ENCODE results near the gene MRTFA.

Gene MRTFA

GRCh38 chr22:40636380-40637182 is at the start of gene MRTFA:
Gene MRTFA (minus strand): TSS chr22:40636719.
- Histone ChIP-seq H3K27me3 (ENCODE audit: control insufficient read depth, insufficient read depth, low read length) (no peaks in the 10 kb centered on the region), H3K27ac (peak within 1 kb of the TSS; percentile 79), H3K4me3 (ENCODE audit: low read depth, low read length) (peak within 1 kb of the TSS; percentile 75), H3K4me1 (peaks cover 4% of the 10 kb centered on the region), H3K36me3 (ENCODE audit: control insufficient read depth, insufficient read depth, low read length) (no peaks in the 10 kb centered on the region), H3K9me3 (ENCODE audit: control insufficient read depth, low read length) (no peaks in the 10 kb centered on the region), H3K79me2 (peaks cover 16% of the 10 kb centered on the region), H3K4me2 (ENCODE audit: low read length) (peak within 1 kb of the TSS; percentile 99), H2AFZ (peak within 1 kb of the TSS; percentile 98), H3K9ac (peak within 1 kb of the TSS; percentile 3)
- peak; percentile 8 for TF ChIP-seq CTCF (IDR thresholded peaks at IDR 0.05)

DNA sequence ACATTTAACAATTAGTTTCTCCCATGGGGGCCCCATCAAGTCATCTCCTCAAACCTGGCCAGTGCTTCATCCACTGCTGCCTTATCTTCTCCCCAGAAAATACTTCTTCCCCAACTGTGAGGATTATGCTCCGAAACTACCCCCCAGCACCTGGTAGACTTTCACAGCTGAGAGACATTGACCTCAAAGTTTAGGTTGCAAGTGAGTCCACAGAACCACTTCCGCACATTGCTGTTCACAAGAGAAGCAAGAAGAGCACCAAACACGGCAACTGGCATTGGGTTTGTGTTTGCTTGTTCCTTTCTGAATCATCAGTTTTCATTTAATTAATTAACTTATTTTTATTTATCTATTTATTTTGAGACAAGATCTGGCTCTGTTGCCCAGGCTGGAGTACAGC is 48.9 kb upstream of the MRTFA start:
- H3K4me2 ChIP-seq (ENCODE audit: low read length): no peak overlapping the region
- H2AFZ ChIP-seq: no peak overlapping the region
- H3K9me3 ChIP-seq (ENCODE audit: control insufficient read depth, low read length): no peaks in the 10 kb centered on the region
- H3K79me2 ChIP-seq: no peaks in the 10 kb centered on the region
- no peak overlapping the region for H3K27ac ChIP-seq
- no peaks in the 10 kb centered on the region for H3K27me3 ChIP-seq (ENCODE audit: control insufficient read depth, insufficient read depth, low read length)
- no peaks in the 10 kb centered on the region for H3K4me1 ChIP-seq
- H3K9ac ChIP-seq: no peak overlapping the region
- no peak overlapping the region for H3K4me3 ChIP-seq (ENCODE audit: low read depth, low read length)
- no peak for TF ChIP-seq CTCF (IDR thresholded peaks at IDR 0.05)
- H3K36me3 ChIP-seq (ENCODE audit: control insufficient read depth, insufficient read depth, low read length): no peaks in the 10 kb centered on the region

GRCh38 chr22:40684728-40685127 is 48.2 kb upstream of the MRTFA start:
- H3K9ac ChIP-seq: no peak overlapping the region
- no peaks in the 10 kb centered on the region for H3K36me3 ChIP-seq (ENCODE audit: control insufficient read depth, insufficient read depth, low read length)
- H3K4me3 ChIP-seq (ENCODE audit: low read depth, low read length): no peak overlapping the region
- no peak overlapping the region for H3K27ac ChIP-seq
- H3K4me1 ChIP-seq: no peaks in the 10 kb centered on the region
- H3K9me3 ChIP-seq (ENCODE audit: control insufficient read depth, low read length): no peaks in the 10 kb centered on the region
- no peak overlapping the region for H3K4me2 ChIP-seq (ENCODE audit: low read length)
- H2AFZ ChIP-seq: no peak overlapping the region
- TF ChIP-seq CTCF (IDR thresholded peaks at IDR 0.05): no peak
- no peaks in the 10 kb centered on the region for H3K27me3 ChIP-seq (ENCODE audit: control insufficient read depth, insufficient read depth, low read length)
- no peaks in the 10 kb centered on the region for H3K79me2 ChIP-seq

DNA sequence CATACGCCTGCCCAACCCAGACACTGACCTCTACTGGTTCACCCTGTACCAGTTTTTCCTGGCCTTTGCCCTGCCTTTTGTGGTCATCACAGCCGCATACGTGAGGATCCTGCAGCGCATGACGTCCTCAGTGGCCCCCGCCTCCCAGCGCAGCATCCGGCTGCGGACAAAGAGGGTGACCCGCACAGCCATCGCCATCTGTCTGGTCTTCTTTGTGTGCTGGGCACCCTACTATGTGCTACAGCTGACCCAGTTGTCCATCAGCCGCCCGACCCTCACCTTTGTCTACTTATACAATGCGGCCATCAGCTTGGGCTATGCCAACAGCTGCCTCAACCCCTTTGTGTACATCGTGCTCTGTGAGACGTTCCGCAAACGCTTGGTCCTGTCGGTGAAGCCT is 44.9 kb upstream of the MRTFA start:
- Histone ChIP-seq H3K27ac (no peak overlapping the region), H3K9me3 (ENCODE audit: control insufficient read depth, low read length) (no peaks in the 10 kb centered on the region), H3K9ac (no peak overlapping the region), H3K36me3 (ENCODE audit: control insufficient read depth, insufficient read depth, low read length) (no peaks in the 10 kb centered on the region), H3K4me1 (peaks cover 2% of the 10 kb centered on the region), H2AFZ (no peak overlapping the region), H3K4me2 (ENCODE audit: low read length) (no peak overlapping the region), H3K4me3 (ENCODE audit: low read depth, low read length) (no peak overlapping the region), H3K27me3 (ENCODE audit: control insufficient read depth, insufficient read depth, low read length) (no peaks in the 10 kb centered on the region), H3K79me2 (no peaks in the 10 kb centered on the region)
- TF ChIP-seq CTCF (IDR thresholded peaks at IDR 0.05): no peak

GRCh38 chr22:40680819-40681183 is 44.3 kb upstream of the MRTFA start:
- Histone ChIP-seq H3K9ac (no peak overlapping the region), H3K27me3 (ENCODE audit: control insufficient read depth, insufficient read depth, low read length) (no peaks in the 10 kb centered on the region), H2AFZ (no peak overlapping the region), H3K4me3 (ENCODE audit: low read depth, low read length) (no peak overlapping the region), H3K79me2 (no peaks in the 10 kb centered on the region), H3K9me3 (ENCODE audit: control insufficient read depth, low read length) (no peaks in the 10 kb centered on the region), H3K4me1 (peaks cover 2% of the 10 kb centered on the region), H3K4me2 (ENCODE audit: low read length) (no peak overlapping the region), H3K27ac (no peak overlapping the region), H3K36me3 (ENCODE audit: control insufficient read depth, insufficient read depth, low read length) (no peaks in the 10 kb centered on the region)
- no peak for TF ChIP-seq CTCF (IDR thresholded peaks at IDR 0.05)

Data from parathyroid adenoma (tissue), 2 donors.